K562 (cell line): Measurements from ENCODE around the gene RBFA. TPM values are rescaled to one million over a fixed set of nuclear protein-coding genes. Genes with fewer than 3 reads are reported as not detected.

Experiments
- CBX1 ChIP-seq: sonication (generic); IDR thresholded peaks from 2 replicates; pipeline ENCODE4 v1.6.1; 2016; ENCODE audit warnings: antibody characterized with exemption, low read depth, mild to moderate bottlenecking
- HLTF ChIP-seq: fragments of 450-650 bp; IDR thresholded peaks from 2 replicates; pipeline ENCODE4 v1.6.1; 2016
- NBN ChIP-seq: fragments of 450-650 bp; IDR thresholded peaks from 2 replicates; pipeline ENCODE4 v1.6.1; 2016; ENCODE audit warnings: low read depth, mild to moderate bottlenecking
- PHF21A ChIP-seq: fragments of 450-650 bp; IDR thresholded peaks from 2 replicates; pipeline ENCODE4 v1.6.1; 2017; ENCODE audit warnings: low read depth, borderline replicate concordance
- polyA plus RNA-seq, 8 experiments: library from polyadenylated mRNA; depleted of rRNA in 4 of 8; stranded (reverse) in 5 of 8; unstranded in 3 of 8; fragments of >200 nt; fragmentation: Nextera tagmentation in 2 of 8; fragmentation: Illumina TruSeq in 1 of 8; extraction: Ambion mirVana in 2 of 8; extraction: Trizol in 1 of 8; gene quantifications; 2 replicates each; pipeline versions ENCODE4 v1.2.1 to v1.2.3, GENCODE V29; 2011 to 2014; ENCODE audit warnings: inconsistent platforms in 1 of 8, missing spikeins in 1 of 8
- total RNA-seq, 7 experiments: library from RNA; depleted of rRNA in 6 of 7; stranded (reverse); fragments of >200 nt in 6 of 7; fragmentation: Illumina TruSeq in 2 of 7; extraction: Trizol in 2 of 7; gene quantifications; 2 replicates each; pipeline versions ENCODE4 v1.2.1 to v1.2.3, GENCODE V29; 2011 to 2021; ENCODE audit warnings: low replicate concordance in 1 of 7
- TF ChIP-seq, protein P1 (sequence below): fragments of 250-450 bp; sonication (Bioruptor Pico); IDR thresholded peaks from 2 replicates; pipeline ENCODE4 v1.5.1; 2021; ENCODE audit warnings: mild to moderate bottlenecking
- TF ChIP-seq, protein P2 (sequence below): fragments of 150-350 bp; IDR thresholded peaks from 2 replicates; pipeline ENCODE4 v1.6.1; 2014; ENCODE audit warnings: low read depth, mild to moderate bottlenecking, low read length, borderline replicate concordance
- TF ChIP-seq, protein P3 (sequence below): fragments of 450-650 bp; IDR thresholded peaks from 2 replicates; pipeline ENCODE4 v1.6.1; 2016; ENCODE audit warnings: borderline replicate concordance

Gene RBFA
- total and polyA plus RNA-seq, 9 of the 15 experiments (the other 6 are each of a cell fraction or from before 2014, with no cell fraction given), result 3.4 to 41.9 (median 25.8) TPM

DNA sequence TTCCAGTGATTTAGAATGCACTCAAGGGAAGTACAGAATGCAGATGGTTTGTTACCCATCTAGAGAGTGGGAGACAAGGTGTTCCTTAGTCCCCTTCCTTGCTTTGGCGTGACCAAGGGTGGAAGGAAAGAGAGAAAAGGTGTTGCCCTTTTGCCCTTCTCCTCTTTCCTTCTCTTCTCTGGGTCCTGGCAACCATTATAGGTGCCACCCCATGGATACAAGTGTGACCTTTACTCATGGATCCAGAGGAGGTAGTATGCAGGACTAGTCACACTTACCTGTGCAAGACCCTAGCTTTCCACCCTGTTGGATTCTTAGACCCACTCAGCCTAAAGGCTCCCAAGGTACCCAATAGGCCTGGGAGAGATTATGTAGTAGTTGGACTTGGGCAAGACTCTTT lies 11.6 kb upstream of the RBFA start (continued):
- TF ChIP-seq, protein P1, sequence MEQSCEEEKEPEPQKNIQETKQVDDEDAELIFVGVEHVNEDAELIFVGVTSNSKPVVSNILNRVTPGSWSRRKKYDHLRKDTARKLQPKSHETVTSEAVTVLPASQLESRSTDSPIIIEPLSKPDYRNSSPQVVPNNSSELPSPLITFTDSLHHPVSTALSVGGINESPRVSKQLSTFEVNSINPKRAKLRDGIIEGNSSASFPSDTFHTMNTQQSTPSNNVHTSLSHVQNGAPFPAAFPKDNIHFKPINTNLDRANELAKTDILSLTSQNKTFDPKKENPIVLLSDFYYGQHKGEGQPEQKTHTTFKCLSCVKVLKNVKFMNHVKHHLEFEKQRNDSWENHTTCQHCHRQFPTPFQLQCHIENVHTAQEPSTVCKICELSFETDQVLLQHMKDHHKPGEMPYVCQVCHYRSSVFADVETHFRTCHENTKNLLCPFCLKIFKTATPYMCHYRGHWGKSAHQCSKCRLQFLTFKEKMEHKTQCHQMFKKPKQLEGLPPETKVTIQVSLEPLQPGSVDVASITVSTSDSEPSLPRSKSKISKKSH (CRISPR knock-in tag), result peak; percentile 91
- TF ChIP-seq CBX1, result peak; percentile 98
- TF ChIP-seq, protein P2, sequence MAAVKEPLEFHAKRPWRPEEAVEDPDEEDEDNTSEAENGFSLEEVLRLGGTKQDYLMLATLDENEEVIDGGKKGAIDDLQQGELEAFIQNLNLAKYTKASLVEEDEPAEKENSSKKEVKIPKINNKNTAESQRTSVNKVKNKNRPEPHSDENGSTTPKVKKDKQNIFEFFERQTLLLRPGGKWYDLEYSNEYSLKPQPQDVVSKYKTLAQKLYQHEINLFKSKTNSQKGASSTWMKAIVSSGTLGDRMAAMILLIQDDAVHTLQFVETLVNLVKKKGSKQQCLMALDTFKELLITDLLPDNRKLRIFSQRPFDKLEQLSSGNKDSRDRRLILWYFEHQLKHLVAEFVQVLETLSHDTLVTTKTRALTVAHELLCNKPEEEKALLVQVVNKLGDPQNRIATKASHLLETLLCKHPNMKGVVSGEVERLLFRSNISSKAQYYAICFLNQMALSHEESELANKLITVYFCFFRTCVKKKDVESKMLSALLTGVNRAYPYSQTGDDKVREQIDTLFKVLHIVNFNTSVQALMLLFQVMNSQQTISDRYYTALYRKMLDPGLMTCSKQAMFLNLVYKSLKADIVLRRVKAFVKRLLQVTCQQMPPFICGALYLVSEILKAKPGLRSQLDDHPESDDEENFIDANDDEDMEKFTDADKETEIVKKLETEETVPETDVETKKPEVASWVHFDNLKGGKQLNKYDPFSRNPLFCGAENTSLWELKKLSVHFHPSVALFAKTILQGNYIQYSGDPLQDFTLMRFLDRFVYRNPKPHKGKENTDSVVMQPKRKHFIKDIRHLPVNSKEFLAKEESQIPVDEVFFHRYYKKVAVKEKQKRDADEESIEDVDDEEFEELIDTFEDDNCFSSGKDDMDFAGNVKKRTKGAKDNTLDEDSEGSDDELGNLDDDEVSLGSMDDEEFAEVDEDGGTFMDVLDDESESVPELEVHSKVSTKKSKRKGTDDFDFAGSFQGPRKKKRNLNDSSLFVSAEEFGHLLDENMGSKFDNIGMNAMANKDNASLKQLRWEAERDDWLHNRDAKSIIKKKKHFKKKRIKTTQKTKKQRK, result peak; percentile 77; the same call in 1 of the 2 replicates
- peak; percentile 98 for TF ChIP-seq HLTF
- TF ChIP-seq NBN, result 0 out of 2 replicates have a peak, but pooled peaks have one; percentile 50
- TF ChIP-seq, protein P3, sequence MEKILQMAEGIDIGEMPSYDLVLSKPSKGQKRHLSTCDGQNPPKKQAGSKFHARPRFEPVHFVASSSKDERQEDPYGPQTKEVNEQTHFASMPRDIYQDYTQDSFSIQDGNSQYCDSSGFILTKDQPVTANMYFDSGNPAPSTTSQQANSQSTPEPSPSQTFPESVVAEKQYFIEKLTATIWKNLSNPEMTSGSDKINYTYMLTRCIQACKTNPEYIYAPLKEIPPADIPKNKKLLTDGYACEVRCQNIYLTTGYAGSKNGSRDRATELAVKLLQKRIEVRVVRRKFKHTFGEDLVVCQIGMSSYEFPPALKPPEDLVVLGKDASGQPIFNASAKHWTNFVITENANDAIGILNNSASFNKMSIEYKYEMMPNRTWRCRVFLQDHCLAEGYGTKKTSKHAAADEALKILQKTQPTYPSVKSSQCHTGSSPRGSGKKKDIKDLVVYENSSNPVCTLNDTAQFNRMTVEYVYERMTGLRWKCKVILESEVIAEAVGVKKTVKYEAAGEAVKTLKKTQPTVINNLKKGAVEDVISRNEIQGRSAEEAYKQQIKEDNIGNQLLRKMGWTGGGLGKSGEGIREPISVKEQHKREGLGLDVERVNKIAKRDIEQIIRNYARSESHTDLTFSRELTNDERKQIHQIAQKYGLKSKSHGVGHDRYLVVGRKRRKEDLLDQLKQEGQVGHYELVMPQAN, result no peak
- TF ChIP-seq PHF21A, result no peak
